ENCODE results near the gene PSMD1.

GRCh38 chr2:231132129-231132528 is 75.5 kb downstream of the PSMD1 start:
- TF ChIP-seq CTCF (IDR thresholded peaks at IDR 0.05) (no peak), POLR2AphosphoS5 (IDR thresholded peaks at IDR 0.05) (no peak), POLR2A (IDR thresholded peaks at IDR 0.05) (no peak)

Data from prostate gland (tissue), 2 donors.